Measurements from ENCODE around the gene CFAP77. TPM values are rescaled to one million over a fixed set of nuclear protein-coding genes. Genes with fewer than 3 reads are reported as not detected.

Gene CFAP77
- total and polyA plus RNA-seq, 7 donors: not detected

DNA sequence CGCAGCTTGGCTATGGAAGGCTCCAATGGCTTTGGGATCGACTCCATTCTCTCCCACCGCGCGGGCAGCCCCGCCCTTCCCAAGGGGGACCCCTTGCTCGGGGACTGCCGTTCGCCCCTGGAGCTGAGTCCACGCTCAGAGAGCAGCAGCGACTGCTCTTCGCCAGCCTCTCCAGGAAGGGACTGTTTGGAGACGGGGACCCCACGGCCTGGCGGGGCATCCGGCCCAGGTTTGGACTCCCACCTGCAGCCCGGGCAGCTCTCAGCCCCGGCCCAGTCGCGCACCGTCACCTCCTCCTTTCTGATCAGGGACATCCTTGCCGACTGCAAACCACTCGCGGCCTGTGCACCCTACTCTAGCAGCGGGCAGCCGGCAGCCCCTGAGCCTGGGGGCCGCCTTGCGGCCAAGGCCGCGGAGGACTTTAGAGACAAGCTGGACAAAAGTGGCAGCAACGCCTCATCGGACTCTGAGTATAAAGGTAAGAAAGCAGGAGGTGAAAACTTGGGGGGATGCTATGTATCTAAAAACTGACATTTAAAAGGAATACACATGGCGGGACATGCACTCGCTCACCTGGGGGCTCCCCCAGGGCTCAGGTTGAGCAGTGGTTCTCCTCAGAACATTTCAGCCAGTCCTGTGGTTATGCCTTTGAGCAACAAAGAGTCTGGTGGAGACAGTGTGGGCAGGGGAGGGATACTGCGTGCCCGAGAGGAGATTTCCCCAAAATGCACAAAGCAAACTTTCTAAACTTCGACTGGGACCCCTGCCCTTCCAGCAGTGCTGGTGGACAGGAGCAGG, 173.0 kb downstream of the CFAP77 start:
- peaks cover 82 to 100% (median 100%) of the 10 kb centered on the region in 3 donors for H3K27me3 ChIP-seq

DNA sequence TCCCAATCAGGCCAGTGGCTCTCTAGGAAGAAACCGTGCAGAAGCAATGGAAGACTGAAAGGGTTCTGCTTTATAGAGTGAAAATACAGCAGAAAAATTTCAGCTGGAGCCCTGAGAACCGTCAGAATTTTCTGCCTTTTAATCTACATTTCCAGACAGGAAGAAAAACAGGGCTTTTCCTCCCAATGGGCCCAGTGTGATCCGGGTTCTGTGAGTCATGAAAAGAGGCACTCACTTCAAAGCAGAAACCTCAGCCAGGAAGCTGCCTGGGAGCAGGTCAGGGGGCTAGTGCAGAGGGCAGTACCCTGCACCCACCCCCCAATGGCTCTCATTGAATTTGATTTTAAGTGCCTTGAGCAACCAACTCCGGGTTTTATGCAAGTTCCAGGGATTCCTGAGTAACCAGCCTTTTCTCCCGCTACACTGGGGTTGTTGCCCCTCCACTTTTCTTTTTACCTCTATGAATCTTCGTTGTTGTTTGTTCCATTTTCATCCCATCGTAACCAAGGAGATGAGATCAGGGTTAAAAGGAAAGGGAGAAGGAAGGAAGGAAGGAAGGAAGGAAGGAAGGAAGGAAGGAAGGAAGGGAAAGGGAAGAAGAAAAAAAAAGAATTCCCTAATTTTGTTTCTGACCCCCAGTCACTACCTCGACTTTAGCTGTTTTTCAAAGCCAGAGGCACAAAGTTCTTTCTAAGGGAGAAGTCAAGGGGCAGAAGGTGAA, 173.7 kb downstream of the CFAP77 start:
- Histone ChIP-seq H3K36me3 (no peaks in the 10 kb centered on the region), H3K27me3 (peaks cover 88 to 100% (median 100%) of the 10 kb centered on the region in 3 donors), H3K27ac (no peak overlapping the region), H3K9me3 (no peaks in the 10 kb centered on the region), H3K4me3 (no peak overlapping the region), H3K4me1 (peaks cover 0 to 32% (median 11%) of the 10 kb centered on the region in 4 donors)
- intact Hi-C loops (cut with DNase I): no loop called here
- WGBS, 2 donors: 7 to 11% methylated on average over 8 of the region's 8 CpGs
- TF ChIP-seq EP300 (IDR thresholded peaks at IDR 0.05) (no peak), POLR2A (IDR thresholded peaks at IDR 0.05) (no peak), POLR2AphosphoS5 (IDR thresholded peaks at IDR 0.05) (no peak), CTCF (IDR thresholded peaks at IDR 0.05) (no peak)
- no peak for DNase-seq

More for the DNA sequence above, 173.0 kb downstream of the CFAP77 start:
- H3K9me3 ChIP-seq: no peaks in the 10 kb centered on the region
- WGBS, 2 donors: 17 to 26% methylated on average over 37 of the region's 37 CpGs
- no peak overlapping the region for H3K4me3 ChIP-seq
- H3K4me1 ChIP-seq: peaks cover 0 to 32% (median 11%) of the 10 kb centered on the region in 4 donors
- TF ChIP-seq POLR2A (IDR thresholded peaks at IDR 0.05) (no peak), POLR2AphosphoS5 (IDR thresholded peaks at IDR 0.05) (no peak), EP300 (IDR thresholded peaks at IDR 0.05) (no peak), CTCF (IDR thresholded peaks at IDR 0.05) (no peak)
- H3K36me3 ChIP-seq: no peaks in the 10 kb centered on the region
- intact Hi-C loops (cut with DNase I): no loop called here
- H3K27ac ChIP-seq: no peak overlapping the region
- DNase-seq: no peak

DNA sequence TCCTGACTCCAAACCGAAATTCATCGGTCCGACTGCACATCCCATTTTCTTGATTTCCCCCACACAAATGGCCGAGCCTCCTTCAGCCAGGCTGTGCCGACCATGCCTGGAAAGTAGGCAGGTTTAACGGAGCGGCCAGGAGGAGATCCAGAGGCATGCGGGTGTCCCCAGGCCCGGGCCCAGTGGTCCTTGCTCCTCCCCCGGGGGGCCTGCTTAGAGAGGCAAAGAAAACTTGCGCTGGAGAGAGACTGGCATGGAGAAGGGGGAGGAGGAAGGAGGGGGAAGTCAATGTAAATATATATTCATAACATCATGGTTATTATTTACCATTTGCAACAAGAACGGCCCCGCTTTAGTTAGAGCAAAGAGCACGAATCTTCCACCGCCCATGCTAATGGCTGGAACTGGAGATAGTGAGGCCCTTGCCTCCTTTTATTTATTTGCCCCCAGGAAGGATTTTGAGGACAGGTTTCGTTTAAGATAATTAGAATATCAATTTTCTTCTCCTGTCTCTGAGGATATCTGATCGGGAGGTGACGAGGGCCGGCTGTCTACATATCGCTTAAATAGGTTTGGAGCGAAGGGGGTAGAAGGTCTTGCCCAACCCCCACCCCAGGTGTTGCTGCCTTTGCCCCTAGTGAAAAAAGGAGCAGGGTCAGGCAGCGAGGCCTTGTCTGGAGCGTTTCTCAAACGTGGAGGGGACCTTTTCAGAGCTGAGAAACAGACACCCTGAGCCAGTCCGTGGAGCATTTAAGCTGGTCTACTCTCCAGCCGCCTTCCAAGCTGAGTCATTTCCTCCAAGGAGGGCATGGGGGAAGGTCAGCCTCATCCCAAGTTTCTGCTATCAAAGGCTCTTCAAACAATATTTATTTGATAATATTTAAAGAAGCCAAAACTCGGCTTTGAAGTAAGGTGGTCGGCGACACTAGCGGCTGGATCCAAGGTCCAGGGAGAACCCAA, 174.9 kb downstream of the CFAP77 start:
- H3K4me1 ChIP-seq: peaks cover 0 to 38% (median 17%) of the 10 kb centered on the region in 4 donors

More for the DNA sequence above, 174.9 kb downstream of the CFAP77 start:
- Histone ChIP-seq H3K27me3 (peaks cover 88 to 100% (median 100%) of the 10 kb centered on the region in 3 donors), H3K27ac (no peak overlapping the region), H3K36me3 (no peaks in the 10 kb centered on the region), H3K4me3 (no peak overlapping the region), H3K9me3 (no peaks in the 10 kb centered on the region)
- DNase-seq: no peak
- WGBS, 2 donors: 10 to 17% methylated on average over 30 of the region's 30 CpGs
- intact Hi-C loops (cut with DNase I): no loop called here
- no peak for TF ChIP-seq CTCF (IDR thresholded peaks at IDR 0.05)
- TF ChIP-seq POLR2A (IDR thresholded peaks at IDR 0.05): no peak
- TF ChIP-seq EP300 (IDR thresholded peaks at IDR 0.05): no peak
- TF ChIP-seq POLR2AphosphoS5 (IDR thresholded peaks at IDR 0.05): no peak

All from sigmoid colon (tissue), 7 donors.